Renal cortex interstitium (tissue), 11 donors: ENCODE data around the gene CDC16. TPM values are rescaled to one million over a fixed set of nuclear protein-coding genes. Genes with fewer than 3 reads are reported as not detected.

Source experiments
- DNase-seq, 11 donors: peaks; one replicate each; pipeline ENCODE4 v3.0.0-alpha.2; 2013; ENCODE audit warnings: low read depth in 9 of 11, low spot score in 4 of 11; ENCODE audit errors: extremely low read depth in 1 of 11
- polyA plus RNA-seq, 3 donors: library from polyadenylated mRNA; unstranded; fragments of 120-200 nt; gene quantifications; one replicate each; pipeline ENCODE4 v1.2.1, GENCODE V29; 2013; ENCODE audit not compliant: insufficient read length in 3 of 3

The CDC16 gene
- polyA plus RNA-seq, 3 donors, result 105 to 131 (median 130) TPM

- DNase-seq, result peak; percentile 67 to 93 (median 89)
Measured at GRCh38 chr13:114281351-114282040, 46.8 kb downstream of the CDC16 start, which contains the start of gene UPF3A. Gene UPF3A, plus strand, starts transcription at chr13:114281601. Its CDS starts 39 bp downstream, at chr13:114281640.

DNA sequence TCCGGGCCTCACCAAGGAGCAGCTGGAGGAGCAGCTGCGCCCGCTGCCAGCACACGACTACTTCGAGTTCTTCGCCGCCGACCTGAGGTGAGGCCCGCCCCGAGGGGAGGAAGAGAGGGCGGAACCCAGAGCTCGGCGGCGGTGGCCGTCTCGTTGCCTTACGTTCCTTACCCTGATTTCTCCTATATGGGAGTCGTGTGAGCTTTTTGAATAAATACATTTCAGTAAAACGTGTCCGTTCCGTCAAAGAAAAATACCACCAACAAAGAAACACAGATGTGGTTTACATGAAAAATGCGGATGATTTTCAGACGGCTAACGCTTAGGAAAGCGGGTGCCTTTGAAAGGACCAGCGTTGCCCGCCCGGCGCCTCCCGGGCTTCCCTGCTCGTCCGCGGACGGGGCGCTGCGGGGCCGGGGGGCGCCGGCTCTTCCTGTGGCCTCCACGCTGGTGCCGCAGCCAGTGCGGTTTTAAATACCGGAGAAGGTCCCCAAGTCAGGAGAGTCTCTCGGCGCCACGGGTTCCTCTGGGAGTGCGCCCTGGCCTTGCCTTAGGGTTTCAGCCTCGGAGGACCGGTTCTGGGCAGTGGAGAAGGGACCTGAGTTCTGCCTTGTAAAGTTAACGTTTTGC is 47.5 kb downstream of the CDC16 start:
- peak; percentile 17 to 69 (median 52) for DNase-seq

DNA sequence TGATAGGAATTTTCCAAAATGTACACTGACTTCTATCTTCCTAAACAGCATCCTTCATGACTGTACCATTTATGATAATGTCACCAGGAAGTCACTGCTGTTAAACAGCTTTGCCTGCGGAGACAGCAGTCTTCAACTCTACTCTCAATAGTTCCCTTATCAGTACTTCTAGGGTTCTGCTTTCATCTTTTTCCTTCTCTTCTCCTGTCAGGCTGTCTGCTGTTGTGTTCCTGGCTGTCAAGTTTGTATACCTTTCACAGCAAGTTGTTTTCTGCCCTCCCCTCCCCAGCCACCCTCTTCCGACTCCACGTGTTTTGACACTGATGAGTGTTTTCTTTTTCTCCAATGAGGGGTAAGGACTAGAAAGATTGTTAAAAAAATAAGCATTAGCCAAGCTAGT is 48.9 kb downstream of the CDC16 start:
- DNase-seq, result no peak

DNA sequence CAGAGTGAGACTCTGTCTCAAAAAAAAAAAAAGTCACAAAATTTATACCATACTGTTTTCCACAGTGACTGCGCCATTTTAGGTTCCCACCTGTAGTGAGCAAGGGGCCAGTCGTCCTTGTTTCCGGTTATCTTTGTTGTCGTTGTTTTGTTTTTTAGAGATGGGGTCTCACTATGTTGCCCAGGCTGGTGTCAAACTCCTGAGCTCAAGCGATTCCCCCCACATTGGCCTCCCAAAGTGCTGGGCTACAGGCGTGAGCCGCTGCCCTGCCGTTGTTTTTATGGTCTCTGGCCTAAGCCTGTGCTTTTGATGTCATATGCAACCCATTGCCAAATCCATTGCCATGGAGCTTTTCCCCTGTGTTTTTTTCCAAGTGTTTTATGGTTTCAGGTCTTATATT is 50.0 kb downstream of the CDC16 start:
- DNase-seq, result no peak

DNA sequence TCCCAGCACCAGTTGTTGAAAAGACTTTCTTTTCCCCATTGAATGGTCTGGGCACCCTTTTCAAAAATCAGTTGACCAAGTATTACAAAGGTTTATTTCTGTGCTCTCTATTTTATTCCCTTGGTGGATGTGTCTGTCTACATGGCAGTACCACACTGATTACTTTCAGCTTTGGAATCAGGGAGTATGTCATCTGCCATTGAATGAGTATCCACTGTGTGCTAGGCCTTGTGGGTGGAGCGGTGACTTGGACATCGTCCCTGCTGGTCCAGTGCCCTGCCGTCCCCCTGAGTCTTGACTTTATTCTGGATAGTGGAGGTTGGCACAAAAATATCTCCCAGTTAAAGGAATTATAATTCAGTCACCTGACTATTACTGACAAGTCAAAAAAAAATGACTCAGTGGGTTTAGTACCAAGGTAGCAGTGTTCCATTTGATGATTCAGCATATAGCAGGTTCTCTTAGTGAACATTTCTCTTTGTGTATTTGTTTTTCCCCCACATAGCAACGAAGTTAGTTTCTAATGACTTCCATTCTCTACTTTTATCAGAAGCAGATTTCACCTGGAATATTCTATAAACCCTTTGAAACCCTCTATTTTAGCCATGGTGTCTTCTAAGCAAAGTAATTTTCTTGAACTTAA is 50.6 kb downstream of the CDC16 start:
- no peak for DNase-seq

DNA sequence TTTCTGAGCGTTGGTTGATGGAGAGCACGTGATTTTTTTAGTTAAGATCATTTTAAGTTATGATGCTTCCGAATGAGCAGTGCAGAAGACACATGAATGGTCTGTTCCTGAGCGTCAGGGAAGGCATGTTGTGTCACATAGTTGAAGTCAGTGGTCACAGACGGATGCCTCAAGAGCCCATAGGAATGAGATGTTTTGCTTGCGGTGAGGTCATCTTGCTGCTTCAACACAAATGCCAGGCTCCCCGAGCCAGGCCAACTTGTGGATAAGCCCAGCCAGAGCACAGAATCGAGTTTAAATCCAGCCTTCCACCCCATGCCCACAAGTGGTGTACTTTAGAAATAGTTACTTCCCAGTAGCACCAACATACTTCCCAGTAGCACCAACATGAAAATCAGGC is 52.1 kb downstream of the CDC16 start:
- no peak for DNase-seq

GRCh38 chr13:114288157-114288591 is 53.5 kb downstream of the CDC16 start:
- DNase-seq, result no peak

DNA sequence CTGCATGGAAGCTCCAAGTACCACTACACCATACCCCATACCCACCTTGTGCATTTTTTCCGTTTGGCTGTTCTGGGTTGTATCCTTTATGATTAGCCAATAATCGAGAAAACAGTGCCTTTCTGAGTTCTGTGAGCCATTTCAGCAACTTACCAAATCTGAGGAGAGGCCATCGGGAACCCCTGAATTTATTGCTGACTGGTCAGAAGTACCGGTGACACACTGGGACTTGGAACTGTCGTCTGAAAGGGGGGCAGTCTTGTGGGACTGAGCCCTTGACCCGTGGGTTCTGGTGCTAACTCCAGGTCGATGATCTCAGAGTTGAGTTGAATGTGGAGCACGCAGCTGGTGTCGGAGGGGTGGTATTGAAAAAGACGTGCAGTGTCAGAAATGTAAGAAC is 61.8 kb downstream of the CDC16 start:
- no peak for DNase-seq

DNA sequence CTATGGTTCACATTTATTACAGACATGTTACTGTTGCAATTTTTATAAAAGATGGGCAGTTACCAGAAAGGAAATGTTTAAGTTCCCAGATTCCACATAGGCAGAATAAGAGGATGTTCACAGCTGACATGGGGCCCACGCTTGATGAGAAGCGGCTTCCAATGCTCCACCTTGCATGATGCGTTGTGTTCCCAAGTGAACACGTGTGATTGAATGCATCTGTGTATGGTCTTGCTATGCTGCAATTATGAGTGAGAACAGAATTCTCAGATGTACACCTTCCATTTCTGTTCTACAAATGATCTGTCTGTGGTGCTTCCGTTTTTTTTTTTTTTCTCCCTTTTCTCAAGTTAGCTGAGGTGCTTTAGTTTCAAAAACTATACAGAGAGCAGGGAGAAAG is 62.2 kb downstream of the CDC16 start:
- DNase-seq, result no peak

DNA sequence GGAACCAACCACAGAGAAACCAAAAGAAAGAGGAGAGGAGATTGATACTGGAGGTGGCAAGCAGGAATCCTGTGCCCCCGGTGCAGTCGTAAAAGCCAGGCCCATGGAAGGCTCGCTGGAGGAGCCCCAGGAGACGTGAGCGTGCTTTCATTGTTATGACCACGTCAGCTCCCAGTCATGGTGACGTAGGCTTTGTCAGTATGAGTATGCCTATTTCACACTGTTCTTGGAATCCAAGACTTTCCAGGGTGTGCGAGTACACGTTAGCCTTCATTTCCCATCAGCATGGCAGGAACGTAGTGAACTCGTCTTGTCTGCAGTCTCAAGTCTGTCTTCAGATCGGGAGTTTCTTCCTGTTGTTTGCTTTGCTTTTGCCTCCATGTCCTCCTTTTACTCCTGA is 64.2 kb downstream of the CDC16 start:
- DNase-seq, result no peak

DNA sequence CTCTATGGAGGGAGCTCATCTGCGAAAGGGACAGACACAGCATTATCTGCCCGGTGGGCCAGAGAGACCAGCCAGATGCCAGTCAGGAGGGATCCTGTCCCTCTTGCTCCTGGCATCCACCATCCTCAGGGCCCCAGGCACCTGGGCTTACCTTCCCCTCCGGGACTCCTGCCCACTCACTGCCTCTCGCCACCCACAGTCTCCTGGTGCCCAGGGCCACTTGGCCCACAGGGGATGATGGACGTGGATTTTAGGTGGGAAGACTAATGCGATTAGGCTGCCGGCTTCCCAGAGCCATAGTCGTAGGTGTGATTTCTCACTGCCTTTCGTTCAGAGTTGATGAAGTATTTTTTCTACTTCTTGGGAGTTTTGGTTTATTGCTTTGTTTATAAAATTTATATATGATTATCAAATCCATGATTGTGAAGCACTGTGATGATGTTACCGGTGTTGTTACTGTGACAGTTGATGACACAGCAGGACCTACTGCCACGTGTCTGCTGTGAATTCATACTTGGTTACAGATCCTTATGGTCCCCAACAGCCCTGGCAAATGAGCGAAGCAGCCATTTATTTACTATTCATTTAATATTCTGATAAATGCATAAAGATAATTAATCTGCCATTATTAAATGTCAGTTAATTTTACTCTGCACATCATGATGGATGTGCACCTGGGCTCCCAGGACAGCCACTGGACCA is 65.1 kb downstream of the CDC16 start:
- DNase-seq, result no peak

DNA sequence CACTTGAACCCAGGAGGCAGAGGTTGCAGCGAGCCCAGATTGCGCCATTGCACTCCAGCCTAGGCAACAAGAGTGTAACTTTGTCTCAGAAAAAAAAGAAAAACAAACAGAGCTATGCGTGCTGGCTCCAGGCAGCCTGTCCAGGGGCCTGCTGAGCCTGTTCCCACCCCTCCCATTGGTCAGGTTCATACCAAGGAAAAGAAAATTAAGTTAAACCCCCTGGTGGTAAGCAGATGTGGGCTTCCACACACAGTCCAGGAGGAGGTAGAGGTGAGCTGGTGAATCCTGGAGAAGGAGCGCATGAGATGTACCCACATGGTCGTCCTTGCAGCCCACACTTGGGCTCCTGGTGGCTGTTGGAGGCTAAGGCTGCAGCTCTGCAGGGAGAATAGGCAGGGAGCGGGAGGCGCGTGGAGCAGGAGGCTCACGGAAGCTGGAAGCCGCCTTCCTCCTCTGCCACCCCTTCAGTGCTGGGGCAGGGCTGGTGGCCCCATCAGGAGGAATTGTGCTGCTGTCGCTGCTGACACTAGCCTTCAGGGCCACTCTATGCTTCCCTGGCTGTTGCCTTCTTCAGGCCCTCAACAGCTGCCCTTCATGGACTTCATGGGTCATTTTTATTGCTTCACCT is 69.1 kb downstream of the CDC16 start:
- no peak for DNase-seq

DNA sequence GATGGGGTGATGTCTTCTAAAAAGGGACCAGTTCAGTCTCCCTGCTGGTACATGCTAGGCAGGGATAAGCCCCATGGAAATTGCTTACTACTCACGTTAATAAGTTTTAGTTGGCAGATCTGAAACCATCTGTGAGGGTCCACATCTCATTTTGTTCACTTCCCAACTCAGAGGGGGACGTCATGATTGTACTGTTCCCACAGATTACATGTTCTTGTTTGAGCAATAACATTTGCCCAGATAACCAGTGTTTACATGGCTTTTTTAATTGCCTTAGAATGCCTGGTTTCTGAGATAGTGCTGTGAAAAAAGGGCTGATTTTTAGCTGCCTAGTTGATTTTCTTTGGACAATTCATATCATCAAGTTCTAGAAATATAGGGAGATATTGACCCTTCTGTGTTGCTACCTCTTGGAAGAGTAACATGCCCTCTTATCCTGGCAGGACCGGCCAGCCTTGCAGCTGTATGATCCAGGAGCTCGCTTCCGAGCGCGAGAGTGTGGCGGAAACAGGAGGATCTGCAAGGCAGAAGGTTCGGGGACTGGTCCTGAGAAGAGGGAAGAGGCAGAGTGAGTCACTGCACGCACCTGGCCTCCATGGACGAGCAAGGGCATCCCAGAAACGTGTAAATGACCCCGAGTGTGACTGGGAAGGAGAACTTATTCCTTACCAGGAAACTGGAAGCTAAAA is 69.8 kb downstream of the CDC16 start:
- no peak for DNase-seq

DNA sequence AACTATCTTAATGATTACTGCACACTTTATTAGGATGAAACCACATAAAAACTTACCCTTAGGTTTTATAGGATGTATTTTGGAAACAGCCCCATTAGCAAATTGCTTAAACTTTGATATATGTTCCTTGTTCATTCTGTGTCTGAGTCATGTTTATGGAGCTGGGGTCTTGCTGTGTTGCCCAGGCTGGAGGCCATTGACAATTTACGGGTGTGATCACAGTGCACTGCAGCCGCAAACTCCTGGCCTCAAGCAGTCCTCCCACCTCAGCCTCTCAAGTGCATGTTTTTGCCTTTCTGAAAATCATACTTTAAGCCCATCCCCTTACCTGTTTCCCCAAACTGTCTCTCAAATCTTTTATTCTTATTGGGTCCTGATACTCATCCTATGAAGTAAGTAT is 74.4 kb downstream of the CDC16 start:
- DNase-seq, result no peak

DNA sequence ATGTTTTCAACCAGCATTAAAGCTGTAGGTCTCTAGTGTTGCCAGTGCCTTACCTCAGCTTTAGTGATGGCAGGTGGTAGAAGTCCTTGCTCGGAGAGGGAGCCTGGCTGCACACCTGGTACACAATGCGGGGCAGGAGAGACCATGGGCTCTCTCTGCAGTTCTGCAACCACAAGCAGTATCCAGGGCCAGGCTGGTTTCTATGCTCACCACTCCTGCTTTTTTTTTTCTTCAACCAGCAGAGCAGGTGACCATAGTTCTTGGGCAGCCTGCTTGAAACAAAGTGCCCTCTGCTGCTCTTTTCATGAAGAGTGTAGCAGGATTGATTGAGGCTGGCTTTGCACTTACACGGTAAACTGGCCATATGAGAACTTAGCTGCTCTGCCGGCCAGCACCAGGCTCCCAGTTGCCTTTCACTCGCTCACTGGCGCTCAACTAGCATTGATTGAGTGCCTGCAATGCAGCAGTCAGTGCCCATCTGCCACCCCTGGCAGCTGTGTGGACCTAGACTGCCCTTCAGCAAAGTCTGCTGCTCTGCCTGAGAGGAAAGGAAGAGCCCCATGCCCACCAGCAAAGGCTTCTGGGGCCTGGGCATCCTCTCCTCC is 75.2 kb downstream of the CDC16 start:
- DNase-seq, result peak in 1 of 11 donors; percentile 17

DNA sequence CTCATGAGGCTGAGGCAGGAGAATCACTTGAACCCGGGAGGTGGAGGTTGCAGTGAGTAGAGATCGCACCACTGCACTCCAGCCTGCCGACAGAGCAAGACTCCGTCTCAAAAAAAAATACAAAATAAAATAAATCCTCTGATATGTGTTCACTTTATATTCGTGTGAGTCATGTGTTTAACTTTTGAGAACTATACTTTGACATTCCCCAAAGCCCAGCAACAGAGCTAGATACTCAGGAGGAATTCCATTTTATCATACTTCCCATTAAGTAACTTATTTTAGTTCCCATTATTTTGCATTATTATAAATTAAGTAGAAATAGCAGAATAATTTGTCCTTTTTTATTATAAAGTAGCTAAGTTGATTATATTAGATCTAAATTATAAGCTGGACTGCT is 76.3 kb downstream of the CDC16 start:
- no peak for DNase-seq

GRCh38 chr13:114311387-114311786 is 76.7 kb downstream of the CDC16 start:
- no peak for DNase-seq

DNA sequence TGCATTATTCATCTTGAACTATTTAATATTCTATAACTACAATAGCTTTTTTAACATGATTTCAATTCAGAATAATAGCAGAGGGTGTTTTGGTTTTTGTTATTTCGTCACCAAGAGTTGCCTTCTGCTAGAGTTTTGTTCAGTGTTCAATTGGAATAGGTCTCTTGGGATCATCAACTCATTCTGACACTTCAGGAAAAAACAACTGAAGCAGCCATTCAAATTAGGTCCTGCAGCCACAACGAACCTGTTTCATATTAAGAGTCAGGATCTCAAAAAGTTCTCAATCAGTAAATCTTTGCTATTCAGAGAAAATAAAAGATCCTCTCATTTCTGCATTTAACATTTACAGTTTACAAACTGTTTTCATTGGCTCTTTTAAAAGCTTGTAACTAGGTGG is 77.2 kb downstream of the CDC16 start:
- no peak for DNase-seq
